ENCODE results near the gene BRD2.

The BRD2 gene

DNA sequence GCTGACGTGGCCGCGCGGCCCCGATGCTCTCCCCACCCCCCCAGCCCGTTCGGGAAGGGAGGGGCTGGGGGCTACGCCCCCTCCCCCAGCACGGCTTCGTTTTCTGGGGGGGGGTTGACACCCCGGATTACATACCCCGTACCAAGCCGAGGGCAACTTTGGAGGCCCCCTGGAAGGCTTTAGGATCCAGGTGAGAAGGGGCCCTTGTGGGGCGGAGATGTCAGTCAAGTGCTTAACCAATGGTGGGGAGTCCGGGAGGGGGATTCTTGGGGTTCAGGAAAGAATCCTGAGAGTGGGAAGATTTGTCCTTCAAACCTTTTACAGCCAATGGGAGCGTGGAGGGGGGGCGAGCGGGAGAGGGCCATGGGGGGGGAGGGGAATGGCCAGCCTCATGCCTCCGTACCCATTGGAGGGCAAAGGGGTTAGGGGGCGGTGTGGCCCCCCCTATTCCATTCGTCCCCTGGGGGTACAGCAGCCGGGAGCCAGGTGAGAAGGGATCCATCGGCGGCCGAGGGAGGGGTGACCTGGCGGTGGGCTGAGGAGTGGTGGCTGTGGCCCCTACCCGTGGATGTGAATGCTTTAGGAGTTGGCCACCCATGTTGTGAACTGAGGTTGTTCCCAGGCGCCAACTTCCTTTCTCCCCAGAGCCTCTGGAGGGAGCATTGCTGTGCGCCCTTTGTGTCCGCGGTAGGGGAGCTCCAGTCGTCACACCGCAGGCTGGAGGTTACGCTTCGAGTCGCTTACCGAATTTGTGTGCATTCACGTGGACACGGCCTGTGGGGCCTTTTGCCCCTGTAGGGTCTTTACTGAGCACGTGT, 682 bp downstream of the BRD2 start:
- no peak for DNase-seq (ENCODE audit: low read depth)
- peak overlapping the region; percentile 93 for H3K4me3 ChIP-seq (ENCODE audit: control insufficient read depth, low read depth, low read length)
- TF ChIP-seq, protein P1, sequence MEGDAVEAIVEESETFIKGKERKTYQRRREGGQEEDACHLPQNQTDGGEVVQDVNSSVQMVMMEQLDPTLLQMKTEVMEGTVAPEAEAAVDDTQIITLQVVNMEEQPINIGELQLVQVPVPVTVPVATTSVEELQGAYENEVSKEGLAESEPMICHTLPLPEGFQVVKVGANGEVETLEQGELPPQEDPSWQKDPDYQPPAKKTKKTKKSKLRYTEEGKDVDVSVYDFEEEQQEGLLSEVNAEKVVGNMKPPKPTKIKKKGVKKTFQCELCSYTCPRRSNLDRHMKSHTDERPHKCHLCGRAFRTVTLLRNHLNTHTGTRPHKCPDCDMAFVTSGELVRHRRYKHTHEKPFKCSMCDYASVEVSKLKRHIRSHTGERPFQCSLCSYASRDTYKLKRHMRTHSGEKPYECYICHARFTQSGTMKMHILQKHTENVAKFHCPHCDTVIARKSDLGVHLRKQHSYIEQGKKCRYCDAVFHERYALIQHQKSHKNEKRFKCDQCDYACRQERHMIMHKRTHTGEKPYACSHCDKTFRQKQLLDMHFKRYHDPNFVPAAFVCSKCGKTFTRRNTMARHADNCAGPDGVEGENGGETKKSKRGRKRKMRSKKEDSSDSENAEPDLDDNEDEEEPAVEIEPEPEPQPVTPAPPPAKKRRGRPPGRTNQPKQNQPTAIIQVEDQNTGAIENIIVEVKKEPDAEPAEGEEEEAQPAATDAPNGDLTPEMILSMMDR (IDR thresholded peaks at IDR 0.05; ENCODE audit: control insufficient read depth, insufficient read depth, low read depth, low read length, missing control alignments) = peak; percentile 24

DNA sequence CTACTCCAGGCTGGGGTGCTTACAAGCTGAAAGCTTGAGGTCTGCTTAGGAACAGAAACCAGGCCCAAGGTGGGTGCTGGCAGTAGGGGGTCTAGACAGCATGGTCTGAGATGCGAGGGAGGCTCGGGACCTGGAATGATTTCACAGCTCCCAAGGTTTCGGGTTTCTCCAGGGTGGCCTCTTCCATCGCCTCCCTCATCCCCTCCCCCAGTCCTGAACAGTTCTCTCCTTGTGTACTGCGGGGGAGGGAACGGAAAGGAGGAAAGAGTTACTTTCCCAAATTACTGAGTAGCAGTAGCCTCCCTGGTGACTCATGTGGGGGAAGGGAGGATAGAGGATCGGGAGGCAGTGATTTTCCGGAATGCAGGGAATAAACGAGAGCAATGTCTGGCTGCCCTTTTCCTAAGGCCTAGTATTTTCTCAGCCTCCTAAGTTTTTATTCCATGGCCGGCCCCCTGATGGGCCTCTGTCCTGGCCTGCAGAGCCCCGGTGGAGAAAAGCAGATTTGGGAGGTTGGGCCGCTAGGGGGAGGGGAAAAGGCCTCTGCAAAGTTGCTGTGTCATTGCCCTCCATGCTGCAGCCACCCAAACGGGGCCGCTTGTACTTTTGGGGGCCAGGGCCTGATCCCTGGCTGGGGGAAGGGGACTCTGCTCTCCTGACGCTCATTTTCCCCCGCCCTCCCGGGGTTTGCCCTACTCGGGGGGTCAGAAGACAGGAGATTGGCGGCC, 1.5 kb downstream of the BRD2 start:
- peak overlapping the region; percentile 93 for H3K4me3 ChIP-seq (ENCODE audit: control insufficient read depth, low read depth, low read length)
- TF ChIP-seq, protein P1 (IDR thresholded peaks at IDR 0.05; ENCODE audit: control insufficient read depth, insufficient read depth, low read depth, low read length, missing control alignments) = no peak
- peak; percentile 89 for DNase-seq (ENCODE audit: low read depth)

DNA sequence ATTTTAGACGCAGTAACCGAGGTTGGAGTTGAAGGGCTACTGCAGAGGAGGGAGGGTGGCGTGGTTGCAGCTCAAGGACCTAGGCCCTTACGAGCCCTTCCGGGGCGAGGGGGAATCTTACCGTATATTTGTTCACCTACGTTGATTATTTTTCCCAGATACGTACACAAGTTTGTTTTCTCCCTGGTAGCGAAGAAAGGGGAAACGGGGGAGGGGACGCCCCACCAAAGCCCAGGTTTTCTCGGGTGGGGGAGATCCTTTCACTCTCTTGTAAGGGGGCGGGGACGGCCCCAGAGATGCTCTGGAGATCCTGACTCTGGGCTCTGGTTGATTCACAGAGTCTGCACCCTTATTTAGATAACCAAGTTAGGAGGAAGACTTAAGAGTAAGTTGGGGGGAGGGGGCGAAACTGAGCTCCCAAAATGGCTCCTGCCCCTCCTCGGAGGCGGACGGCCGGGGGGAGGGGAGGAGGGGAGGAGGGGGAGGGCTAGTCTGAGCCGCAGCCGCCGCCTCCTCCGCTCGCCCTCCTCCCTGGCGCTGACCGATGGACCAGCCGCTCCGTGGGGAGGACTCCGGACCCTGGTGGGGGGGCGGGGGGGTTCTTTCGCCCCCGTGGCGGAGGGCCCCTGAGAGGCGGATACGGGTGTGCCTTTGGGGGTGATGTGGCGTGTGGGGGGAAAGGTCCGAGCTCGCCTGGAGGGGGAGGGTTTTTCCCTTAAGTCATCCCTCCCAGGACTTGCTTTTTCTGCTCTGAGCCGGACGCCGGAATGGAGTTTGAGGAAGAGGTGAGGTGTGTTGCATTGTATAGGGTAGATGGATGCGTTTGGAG, 2.2 kb downstream of the BRD2 start:
- TF ChIP-seq, protein P1 (IDR thresholded peaks at IDR 0.05; ENCODE audit: control insufficient read depth, insufficient read depth, low read depth, low read length, missing control alignments) = no peak
- DNase-seq (ENCODE audit: low read depth) = peak; percentile 74
- peak overlapping the region; percentile 93 for H3K4me3 ChIP-seq (ENCODE audit: control insufficient read depth, low read depth, low read length)

DNA sequence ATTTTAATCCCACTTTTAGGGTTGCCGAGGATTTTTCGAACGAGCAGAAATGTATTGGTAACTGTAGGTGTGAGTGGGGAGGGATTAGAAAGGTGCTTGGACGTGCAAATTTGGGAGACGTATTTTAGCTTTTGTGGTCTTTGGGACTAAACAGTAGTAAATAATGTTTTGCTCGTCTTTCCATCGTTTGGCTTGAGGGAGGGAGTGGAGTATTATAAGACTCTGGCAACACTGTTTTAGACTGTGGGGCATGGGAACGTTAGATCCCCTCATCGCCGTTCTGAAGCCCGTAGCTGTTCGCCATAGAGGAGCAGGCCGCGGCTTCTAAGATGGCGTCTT, 2.8 kb downstream of the BRD2 start:
- H3K4me3 ChIP-seq (ENCODE audit: control insufficient read depth, low read depth, low read length) = peak overlapping the region; percentile 93
- no peak for DNase-seq (ENCODE audit: low read depth)
- TF ChIP-seq, protein P1 (IDR thresholded peaks at IDR 0.05; ENCODE audit: control insufficient read depth, insufficient read depth, low read depth, low read length, missing control alignments) = no peak

- TF ChIP-seq, protein P1 (IDR thresholded peaks at IDR 0.05; ENCODE audit: control insufficient read depth, insufficient read depth, low read depth, low read length, missing control alignments) = peak; percentile 5
These were observed 3.4 kb downstream of the BRD2 start for GRCh38 chr6:32971581-32972352.

More at GRCh38 chr6:32971581-32972352, 3.4 kb downstream of the BRD2 start:
- H3K4me3 ChIP-seq (ENCODE audit: control insufficient read depth, low read depth, low read length) = peak overlapping the region; percentile 93
- peak; percentile 99 for DNase-seq (ENCODE audit: low read depth)
